NCI-H526 treated with DMSO at 0.1 percent for 48 hours (cell line): ENCODE data around the gene ALDH16A1.

Experiments used
- DNase-seq: peaks from one replicate; lab custom pipeline; 2025; lab: John Stamatoyannopoulos, UW

The ALDH16A1 gene

DNA sequence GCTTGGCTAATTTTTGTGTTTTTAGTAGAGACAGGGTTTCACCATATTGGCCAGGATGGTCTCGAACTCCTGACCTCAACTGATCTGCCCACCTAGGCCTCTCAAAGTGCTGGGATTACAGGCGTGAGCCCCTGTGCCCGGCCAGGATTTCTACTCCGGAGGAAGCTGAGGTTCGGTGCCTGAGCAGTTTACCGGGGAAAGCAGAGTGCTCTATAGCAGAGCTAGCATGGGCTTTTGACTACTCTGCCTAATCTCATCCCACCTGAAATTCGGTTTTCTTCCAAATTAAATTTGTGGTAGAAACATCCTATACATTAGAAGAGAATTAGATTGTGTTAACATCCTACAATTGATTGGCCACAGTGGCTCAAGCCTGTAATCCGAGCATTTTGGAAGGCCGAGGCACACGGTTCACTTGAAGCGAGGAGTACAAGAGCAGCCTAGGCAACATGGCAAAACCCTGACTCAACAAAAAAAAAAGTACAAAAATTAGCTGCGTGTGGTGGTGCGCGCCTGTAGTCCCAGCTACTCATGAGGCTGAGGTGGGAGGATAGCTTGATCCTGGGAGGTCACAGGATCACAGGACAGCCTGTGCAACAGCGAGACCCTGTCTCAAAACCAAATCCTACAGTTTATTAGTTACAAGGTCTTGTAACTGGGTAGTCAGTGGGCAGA, 36.0 kb downstream of the ALDH16A1 start:
- no peak for DNase-seq

DNA sequence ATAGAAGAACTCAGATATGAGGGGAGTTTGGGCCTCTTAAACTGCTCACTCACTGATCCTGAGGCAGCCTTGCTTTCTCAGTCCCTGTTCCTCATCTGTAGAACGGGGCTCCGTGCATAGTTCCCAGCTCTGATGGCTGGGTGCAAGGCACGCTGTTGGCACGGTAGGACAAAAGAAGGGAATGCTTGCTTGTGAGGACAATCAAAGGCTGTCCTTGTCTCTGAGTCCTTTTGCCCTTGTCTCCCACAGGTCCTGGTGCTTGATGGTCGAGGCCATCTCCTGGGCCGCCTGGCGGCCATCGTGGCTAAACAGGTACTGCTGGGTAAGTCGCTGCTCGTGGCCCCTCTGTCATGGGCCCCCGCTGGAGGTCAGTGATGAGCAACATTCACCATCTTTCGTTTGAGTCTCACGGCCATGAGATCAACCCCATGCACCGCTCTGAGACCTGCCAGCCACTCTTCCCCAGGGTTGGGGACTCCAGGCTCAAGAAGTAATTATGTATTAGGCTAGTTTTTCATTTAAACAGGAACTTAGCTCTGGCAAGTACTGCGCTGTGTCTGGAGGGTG, 36.7 kb downstream of the ALDH16A1 start:
- DNase-seq, result no peak

DNA sequence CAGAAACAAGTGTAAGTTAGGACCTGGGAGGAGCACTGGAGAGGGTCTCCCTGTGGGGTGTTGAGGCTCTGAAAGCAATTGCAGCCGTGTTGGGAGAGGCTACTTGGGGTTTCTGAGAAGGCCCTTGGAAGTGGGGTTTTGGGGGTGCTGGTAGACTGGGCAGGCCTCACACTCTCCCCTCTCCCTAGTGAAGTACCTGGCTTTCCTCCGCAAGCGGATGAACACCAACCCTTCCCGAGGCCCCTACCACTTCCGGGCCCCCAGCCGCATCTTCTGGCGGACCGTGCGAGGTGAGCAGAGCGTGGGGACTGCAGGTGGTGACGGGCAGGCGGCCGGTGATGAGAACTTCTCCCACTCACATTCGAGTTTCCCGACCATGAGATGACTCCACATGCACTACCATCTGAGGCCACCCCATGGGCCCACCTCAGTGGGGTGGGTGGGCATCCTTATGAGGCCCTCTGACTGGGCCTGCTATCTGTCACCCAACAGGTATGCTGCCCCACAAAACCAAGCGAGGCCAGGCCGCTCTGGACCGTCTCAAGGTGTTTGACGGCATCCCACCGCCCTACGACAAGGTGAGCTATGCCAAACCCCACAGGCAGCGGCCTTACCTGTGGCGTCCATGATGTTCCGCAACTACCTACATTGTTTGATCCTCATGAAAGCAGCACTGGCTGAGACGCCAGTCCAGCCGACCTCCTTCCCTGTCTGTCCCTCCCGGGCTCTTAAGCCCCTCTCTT, 37.4 kb downstream of the ALDH16A1 start:
- DNase-seq, result no peak

DNA sequence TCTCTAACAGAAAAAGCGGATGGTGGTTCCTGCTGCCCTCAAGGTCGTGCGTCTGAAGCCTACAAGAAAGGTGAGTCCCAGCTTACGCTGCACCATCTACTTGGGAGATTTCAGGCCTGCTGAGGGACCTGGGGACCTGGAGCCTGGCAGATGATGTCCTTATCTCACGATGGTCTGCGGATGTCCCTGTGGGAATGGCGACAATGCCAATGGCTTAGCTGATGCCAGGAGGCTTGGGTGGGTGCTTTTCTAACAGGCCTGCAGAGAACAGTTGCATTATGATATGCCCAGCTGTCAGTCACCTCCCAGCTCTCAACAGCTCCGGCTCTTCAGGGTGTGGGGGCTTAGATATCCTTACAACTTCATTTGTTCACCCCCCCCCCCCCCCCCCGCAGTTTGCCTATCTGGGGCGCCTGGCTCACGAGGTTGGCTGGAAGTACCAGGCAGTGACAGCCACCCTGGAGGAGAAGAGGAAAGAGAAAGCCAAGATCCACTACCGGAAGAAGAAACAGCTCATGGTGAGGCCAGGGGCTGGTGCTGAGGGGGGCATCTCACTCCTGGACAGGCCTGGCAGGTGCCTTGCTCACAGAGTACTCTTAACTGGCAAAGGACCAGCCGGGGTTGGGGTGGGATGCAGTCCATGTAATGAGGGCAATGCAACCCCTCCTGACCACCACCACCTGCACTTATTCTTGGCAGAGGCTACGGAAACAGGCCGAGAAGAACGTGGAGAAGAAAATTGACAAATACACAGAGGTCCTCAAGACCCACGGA, 38.2 kb downstream of the ALDH16A1 start:
- DNase-seq, result no peak

DNA sequence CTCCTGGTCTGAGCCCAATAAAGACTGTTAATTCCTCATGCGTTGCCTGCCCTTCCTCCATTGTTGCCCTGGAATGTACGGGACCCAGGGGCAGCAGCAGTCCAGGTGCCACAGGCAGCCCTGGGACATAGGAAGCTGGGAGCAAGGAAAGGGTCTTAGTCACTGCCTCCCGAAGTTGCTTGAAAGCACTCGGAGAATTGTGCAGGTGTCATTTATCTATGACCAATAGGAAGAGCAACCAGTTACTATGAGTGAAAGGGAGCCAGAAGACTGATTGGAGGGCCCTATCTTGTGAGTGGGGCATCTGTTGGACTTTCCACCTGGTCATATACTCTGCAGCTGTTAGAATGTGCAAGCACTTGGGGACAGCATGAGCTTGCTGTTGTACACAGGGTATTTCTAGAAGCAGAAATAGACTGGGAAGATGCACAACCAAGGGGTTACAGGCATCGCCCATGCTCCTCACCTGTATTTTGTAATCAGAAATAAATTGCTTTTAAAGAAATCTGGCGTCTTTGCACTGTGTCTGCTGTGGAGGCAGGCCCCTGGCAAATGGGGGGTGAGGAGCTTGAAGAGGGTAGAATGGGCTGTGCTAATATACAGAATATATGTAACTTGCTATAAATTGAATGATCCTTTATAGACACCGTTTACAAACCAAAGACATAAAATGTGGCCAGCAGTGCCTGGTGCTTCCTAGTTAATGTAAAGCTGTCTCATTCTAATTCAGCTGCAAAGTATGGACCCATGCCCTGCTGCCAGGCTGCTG, 39.0 kb downstream of the ALDH16A1 start:
- DNase-seq, result no peak

DNA sequence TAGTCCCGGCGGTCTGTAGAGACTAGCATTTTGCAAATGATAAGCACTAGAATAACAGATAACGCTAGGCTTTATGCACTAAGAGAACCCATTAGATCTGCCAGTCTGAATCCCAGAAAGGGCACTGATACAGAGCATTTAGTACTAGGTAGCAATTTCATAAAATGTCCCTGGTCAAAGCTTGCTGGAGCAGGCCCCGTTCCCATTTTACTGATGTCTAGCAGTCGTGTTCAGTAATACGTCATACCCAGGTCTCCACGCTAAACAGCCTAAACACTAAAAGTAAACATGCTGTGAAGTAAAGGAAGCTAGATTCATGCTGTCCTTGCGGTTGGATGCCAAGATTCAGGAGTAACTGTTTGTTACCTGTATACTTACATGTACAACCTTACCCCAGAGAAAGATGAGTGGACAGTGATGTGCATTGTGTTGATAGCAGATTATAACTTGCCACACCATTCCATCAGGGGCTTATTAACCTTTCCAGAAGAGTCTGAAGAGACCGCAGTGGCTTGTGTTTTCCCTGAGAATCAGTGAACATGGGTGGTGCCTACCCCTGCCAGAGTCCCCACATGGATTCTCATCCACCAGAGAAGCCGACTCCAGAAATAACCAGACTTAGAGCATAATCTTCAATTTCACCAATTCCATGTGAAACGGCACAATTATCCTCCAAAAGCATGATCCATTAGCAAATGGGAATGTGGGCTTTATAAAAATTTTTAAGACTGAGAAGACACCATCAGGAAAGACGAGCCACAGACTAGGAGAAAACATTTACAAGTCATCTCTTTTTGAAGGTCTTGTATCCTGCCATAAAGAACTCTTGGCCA, 39.8 kb downstream of the ALDH16A1 start:
- DNase-seq, result no peak

DNA sequence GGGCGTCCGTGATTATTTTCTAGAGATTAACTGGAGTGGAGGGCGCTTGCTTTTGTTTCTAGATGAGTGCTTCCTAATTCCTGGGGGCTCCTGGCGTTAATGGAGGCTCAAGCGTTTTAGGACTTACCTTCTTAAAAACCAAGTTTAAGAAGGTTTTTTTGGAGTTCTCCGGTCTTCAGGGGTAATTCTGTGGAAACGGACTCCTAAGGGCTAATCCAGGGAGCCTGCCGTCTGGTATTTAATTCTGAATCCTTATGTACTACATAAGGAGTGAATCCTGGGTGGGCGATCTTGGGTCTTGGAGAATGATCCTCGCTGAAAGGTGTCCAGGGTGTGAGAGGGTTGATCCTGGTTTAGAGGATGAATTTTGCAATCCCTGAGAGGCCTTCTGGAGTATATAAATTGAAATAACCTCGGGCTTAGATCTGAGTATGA, 43.6 kb downstream of the ALDH16A1 start:
- DNase-seq, result no peak

DNA sequence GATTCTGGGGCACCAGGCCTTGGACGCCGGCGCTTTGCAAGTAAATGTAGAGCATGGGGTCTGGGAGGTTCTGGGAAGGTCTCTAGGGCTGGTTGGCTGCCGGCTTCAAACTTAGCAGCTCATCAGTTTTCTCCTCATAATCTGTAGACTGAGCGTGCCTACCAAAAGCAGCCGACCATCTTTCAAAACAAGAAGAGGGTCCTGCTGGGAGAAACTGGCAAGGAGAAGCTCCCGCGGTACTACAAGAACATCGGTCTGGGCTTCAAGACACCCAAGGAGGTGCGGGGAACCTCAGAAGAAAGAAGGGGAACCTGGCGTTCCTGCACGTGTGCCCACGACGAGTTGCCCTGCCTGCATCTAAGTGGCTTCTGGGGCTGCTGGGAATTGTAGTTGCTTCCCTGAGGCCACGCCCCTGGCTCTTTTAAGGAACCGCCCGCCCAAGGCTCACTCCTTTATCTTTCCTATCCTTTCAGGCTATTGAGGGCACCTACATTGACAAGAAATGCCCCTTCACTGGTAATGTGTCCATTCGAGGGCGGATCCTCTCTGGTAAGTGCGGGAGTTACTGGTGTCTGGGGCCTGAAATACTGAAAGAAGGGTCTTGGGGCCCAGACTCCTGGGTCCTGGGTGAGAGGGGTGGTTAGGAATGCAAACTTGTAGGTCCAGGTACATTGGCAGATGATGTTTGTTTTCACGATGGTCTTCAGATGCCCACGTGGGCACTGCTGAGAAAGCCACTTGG, 44.2 kb downstream of the ALDH16A1 start:
- no peak for DNase-seq

DNA sequence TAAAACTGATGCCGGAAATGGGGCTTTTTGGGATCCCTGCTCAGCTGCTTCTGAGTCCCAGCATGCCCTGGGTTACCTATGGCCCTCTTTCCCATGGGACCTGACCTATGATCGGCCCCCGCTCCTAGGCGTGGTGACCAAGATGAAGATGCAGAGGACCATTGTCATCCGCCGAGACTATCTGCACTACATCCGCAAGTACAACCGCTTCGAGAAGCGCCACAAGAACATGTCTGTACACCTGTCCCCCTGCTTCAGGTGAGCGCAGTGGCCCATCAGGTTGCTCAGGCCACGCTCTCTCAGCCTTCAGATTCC, 44.7 kb downstream of the ALDH16A1 start:
- no peak for DNase-seq

DNA sequence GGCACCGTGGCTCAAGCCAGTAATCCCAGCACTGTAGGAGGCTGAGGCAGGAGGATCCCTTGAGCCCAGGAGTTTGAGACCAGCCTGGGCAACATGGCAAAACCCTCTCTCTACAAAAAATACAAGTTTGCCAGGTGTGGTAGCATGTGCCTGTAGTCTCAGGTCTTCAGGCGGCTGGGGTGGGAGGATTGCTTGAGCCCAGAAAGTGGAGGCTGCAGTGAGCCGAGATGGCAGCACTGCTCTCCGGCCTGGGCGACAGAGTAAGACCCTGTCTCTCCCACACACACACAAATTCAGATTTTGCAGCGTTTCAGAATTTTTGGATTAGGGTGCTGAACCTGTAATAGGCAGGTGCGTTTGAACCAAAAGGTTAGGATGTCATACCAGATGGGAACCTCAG, 45.5 kb downstream of the ALDH16A1 start:
- DNase-seq, result no peak

DNA sequence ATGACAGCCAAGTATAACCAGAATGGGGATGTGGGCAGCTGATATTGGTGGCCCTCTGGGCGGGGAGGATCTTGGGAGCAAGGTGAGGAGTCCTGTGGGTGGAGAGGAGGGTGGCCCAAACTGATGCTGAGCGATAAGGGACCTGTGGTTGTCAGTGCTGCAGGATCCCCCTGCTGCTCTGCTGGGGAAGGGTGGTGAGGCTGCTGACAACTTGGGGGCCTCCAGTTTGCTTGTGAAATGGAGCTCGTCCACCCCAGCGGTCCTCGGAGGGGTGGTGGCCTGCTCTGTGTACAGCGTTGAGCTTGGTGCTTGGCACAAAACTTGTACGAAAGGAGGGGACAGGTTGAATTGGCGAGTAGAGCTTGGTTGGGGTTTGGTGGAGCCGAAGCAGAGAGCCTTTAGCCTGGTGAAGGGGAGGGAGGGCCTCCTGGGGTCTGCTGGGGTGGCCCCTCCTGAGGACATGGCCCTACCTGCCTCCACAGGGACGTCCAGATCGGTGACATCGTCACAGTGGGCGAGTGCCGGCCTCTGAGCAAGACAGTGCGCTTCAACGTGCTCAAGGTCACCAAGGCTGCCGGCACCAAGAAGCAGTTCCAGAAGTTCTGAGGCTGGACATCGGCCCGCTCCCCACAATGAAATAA, 46.1 kb downstream of the ALDH16A1 start:
- no peak for DNase-seq

DNA sequence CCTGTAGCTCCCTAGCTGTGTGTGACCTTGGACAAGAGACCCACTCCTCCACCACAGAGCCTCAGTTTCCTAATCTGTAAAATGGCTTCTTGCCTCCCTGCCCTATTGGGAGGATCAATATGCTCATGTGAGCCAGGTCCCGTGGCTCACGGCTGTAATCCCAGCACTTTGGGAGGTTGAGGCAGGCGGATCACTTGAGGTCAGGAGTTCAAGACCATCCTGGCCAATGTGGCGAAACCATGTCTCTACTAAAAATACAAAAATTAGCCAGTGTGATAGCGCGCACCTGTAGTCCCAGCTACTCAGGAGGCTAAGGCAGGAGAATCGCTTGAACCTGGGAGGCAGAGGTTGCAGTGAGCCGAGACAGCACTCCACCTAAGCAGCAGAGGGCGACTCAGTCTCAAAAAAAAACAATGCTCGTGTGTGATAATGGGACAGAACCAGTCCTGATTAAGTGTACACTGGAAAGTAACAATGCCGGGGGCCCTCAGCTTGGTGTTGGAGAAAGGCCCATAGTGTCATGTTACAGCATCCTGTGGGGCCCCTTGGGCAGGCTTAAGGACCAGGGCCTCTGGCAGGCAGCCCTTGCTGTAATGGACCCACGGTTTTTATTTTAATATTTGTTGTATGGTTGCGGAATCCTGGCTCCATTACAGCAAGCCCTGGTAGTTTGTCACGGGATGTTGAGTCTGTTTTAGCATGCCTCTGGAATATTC, 50.0 kb downstream of the ALDH16A1 start:
- DNase-seq, result peak; percentile 61

DNA sequence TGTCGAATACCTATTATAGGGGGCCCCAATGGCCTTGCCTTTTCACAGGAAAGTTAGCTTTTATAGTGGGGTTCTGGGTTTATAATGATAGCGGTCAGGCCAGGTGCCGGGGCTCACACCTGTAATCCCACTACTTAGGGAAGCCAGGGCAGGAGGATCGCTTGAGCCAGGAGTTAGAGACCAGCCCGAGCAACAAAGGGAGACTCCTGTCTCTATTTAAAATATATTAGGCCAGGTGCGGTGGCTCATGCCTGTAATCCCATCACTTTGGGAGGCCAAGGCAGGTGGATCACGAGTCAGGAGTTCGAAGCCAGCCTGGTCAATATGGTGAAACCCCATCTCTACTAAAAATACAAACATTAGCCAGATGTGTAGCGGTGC, 50.5 kb downstream of the ALDH16A1 start:
- no peak for DNase-seq

DNA sequence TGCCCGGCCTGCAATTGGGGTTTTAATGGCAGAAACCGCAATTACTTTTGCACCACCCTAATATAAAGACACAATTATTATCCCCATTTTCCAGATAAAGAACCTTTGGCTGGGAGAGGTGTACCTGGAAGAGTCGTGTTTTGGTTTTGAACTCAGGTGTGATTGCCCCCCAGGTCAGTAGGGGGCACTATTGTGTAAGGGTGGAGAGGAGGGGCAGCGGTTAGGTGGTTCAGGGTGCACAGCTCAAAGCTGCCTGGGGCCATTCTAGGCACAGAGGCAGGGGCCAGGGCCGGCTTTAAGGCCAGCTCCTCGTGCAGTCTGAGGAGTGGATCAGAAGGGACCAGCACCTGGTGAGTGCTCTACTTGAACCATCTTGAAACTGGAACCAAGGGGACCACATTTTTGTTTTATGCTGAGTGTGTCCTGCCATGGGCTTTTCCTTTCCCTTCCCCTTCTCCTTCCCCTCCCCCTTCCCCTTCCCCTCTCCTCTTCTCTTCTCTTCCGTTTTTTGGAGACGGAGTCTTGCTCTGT, 53.6 kb downstream of the ALDH16A1 start:
- DNase-seq, result peak; percentile 43

DNA sequence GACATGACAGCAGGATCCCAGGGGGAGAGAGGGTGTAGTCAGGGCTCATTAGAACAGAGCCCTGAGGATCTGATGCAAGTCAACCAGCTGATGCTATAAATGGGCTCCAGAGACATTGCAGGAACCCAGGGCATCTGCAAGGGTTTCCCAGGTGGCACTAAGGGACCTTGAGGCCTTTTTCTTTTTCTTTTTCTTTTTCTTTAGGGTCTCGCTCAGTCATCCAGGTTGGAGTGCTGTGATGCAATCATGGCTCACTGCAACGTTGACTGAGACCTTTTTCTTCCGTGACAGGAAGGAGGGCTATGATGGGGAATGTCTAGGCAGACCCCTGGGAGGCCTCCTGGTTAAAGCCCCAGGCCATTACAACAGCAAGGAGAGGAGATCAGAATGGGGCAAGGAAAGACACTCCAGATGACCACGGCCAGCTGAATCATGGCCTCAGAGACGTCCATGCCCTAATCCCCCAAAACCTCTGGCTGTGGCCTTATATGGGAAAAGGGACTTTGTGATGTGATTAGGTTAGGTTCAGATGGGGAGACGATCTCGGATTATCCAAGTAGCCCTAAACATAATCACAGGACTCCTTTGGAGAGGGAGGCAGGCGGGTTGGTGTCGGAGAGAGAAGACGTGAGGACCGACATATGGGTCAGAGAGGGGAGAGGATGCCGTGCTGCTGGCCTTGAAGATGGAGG, 54.9 kb downstream of the ALDH16A1 start:
- no peak for DNase-seq

DNA sequence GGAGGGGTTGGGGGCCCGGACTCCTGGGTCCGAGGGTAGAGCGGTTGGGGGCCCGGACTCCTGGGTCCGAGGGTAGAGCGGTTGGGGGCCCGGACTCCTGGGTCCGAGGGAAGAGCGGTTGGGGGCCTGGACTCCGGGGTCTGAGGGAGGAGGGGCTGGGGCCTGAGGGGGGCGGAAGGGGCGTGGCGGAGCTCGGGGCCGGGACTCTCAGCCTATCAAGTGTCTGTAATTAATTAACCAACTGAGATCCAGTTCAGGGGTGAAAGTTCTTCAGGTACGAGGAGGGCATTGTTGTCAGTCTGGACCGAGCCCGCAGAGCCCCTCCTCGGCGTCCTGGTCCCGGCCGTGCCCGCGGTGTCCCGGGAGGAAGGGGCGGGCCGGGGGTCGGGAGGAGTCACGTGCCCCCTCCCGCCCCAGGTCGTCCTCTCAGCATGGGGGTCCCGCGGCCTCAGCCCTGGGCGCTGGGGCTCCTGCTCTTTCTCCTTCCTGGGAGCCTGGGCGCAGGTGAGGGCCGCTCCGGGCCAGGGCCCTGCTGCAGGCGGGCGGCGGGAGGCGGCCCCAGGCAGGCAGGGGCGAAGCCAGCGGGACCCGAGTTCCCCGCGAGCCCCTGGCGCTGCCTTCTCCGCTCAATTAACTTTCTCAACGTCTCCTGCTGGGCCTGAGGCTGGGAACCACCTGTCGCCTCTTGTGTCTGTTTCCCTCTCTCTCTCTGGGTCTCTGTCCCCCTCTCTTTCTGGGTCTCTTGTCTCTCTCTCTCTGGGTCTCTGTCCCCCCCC, 60.1 kb downstream of the ALDH16A1 start:
- peak; percentile 52 for DNase-seq

DNA sequence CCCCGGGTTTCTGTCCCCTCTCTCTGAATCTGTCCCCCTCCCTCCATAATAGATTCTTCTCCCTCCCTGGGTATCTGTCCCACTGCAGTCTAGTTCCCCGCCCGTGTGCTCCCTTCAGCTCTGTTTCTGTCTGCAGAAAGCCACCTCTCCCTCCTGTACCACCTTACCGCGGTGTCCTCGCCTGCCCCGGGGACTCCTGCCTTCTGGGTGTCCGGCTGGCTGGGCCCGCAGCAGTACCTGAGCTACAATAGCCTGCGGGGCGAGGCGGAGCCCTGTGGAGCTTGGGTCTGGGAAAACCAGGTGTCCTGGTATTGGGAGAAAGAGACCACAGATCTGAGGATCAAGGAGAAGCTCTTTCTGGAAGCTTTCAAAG, 60.7 kb downstream of the ALDH16A1 start:
- DNase-seq, result no peak

DNA sequence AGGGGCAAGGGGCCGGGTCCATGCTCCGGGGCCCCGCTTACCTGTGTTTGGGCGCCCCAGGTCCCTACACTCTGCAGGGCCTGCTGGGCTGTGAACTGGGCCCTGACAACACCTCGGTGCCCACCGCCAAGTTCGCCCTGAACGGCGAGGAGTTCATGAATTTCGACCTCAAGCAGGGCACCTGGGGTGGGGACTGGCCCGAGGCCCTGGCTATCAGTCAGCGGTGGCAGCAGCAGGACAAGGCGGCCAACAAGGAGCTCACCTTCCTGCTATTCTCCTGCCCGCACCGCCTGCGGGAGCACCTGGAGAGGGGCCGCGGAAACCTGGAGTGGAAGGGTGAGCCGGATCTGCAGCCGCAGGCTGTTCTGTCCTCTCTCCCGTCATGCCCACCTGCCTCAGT, 61.1 kb downstream of the ALDH16A1 start:
- peak; percentile 8 for DNase-seq
